Daoy (cell line): ENCODE measurements around the gene DTWD1. TPM values are rescaled to one million over a fixed set of nuclear protein-coding genes. Genes with fewer than 3 reads are reported as not detected.
"Not testable (repeated sequence)": the region's sequence is repeated elsewhere in the genome, so short reads cannot be mapped to it uniquely, and the experiment has no call there.

Source experiments
- DNase-seq: peaks from one replicate; pipeline ENCODE4 v3.0.0-alpha.2; 2015; ENCODE audit warnings: low read depth
- total RNA-seq: library from RNA; depleted of rRNA; stranded (reverse); fragments of >200 nt; shearing (Covaris generic); gene quantifications from 2 replicates; pipeline ENCODE4 v1.2.3, GENCODE V29; 2014; rRNA removed

DTWD1 gene, protein sequence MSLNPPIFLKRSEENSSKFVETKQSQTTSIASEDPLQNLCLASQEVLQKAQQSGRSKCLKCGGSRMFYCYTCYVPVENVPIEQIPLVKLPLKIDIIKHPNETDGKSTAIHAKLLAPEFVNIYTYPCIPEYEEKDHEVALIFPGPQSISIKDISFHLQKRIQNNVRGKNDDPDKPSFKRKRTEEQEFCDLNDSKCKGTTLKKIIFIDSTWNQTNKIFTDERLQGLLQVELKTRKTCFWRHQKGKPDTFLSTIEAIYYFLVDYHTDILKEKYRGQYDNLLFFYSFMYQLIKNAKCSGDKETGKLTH
- 18.0 and 31.9 TPM in 2 replicates for total RNA-seq

DNA sequence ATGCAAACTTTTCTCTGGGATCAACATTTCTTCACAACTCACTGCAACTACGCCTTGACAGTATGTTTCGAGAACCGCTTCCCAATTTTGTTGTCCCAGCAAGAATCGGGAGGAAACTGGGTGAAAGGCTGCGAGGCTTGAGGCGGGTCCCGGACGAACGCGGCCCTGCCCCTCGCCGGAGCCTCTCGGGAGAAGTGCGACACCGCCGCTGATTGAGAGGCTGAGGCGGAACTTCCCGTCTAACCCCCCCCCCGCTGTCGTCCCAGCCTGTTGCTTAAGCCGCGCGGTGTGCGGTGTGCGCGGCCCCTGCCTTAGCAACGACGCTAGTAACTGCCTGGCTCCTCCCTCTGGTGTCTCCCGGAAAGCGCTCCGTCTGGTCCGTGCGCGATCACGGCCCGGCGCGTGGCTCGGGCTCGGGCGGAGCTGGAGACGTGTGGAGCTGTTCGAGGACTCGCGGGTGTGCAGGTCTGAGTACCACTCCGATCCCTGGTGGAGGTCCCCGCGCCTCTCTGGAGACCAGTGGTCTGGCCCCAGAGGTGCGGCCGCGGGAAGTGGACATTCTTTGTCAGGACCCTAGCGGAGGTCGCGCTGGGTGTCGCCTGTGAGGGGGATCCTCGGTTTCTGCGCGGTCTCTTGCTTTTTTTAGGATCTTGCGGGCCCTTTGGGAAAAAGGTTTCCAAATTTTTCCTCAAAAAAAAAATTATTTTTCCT lies at the start of gene DTWD1, which contains the start of gene FAM227B:
Gene DTWD1 (plus strand): TSS at position 391 of the 711 bp plus-strand sequence. CDS start 4,120 bp downstream, outside the sequence.
Gene FAM227B (minus strand): TSS at position 161 of the 711 bp plus-strand sequence. CDS start 5,647 bp downstream, outside the sequence.
- peak; percentile 98 for DNase-seq

DNA sequence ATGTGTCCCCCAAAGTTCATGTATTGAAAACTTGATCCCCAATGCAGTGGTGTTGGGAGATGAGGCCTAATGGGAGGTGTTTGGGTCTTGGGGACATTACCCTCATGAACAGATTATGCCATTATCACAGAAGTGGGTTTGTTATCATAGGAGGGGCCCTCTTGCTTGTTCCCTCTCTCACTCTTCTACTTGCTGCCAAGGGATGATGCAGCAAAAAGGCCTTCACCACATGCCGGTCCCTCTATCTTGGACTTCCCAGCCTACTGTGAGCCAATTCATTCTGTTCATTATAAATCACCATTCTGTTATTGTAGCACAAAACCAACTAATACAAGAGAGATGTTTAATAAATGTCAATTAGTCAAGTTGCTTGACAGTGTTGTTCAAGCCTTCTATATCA lies 47.4 kb upstream of the DTWD1 start:
- no peak for DNase-seq

DNA sequence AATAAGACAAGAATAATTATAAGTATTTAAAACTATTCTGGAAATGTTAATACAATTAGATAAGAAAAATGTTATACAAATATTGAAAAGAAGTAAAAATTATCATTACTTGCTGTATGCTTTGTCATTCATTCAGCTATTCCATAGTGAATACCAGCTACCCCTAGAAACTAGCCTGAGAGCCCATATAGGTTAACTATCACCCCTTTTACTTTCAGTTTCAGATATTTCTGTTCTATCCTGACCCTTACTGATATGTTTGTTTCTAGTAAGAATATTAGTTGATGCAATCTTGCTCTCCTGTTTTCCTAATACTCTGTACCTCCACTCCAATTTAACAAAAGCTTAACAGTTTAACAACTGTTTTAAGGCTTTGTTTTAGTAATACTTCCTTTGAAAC lies 31.8 kb upstream of the DTWD1 start:
- DNase-seq: no peak

DNA sequence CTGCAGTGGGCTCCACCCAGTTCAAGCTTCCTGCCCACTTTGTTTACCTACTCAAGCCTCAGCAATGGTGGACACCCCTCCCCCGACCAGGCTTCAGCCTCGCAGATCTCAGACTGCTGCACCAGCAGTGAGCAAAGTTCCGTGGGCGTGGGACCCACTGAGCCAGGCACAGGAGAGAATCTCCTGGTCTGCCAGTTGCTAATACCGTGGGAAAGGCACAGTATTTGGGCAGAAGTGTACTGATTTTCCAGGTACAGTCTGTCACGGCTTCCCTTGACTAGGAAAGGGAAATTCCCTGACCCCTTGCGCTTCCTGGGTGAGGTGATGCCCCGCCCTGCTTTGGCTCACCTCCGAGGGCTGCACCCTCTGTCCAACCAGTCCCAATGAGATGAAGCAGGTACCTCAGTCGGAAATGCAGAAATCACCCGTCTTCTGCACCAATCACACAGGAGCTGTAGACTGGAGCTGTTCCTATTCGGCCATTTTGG lies 28.0 kb upstream of the DTWD1 start:
- not testable (repeated sequence) for DNase-seq

DNA sequence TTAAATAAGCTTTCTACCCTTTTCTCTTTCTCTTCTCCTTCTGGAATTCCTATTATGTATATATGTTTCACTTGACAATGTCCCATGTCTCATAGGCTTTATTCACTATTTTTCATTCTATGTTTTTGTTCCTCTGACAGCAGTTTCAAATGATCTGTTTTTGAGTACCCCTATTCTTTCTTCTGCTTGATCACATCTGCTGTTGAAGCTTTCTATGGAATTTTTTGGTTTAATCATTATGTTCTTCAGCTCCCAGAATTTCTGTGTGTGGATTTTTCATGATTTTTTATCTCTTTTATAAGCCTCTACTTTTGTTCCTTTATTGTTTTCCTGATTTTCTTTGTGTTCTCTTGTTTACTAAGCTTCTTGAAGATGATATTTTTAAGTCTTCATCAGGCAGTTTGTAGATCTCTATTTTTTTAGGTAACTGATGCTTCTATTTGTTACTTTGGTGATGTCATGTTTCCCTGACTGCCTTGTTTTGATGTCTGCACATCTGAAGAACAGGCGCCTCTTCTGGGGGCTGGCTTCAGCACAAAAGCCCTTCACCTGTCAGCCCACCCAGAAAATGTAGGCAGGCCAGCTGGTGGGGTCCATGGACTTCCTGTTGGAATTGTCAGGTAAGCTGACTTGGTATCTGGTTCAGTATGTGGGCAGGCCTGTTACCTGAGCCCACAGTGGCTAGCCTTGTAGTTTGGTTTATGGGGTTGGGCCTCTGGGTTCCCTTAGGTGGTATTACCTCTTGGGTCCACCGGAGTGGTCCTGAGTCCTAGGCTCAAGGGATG lies 16.0 kb upstream of the DTWD1 start:
- no peak for DNase-seq

DNA sequence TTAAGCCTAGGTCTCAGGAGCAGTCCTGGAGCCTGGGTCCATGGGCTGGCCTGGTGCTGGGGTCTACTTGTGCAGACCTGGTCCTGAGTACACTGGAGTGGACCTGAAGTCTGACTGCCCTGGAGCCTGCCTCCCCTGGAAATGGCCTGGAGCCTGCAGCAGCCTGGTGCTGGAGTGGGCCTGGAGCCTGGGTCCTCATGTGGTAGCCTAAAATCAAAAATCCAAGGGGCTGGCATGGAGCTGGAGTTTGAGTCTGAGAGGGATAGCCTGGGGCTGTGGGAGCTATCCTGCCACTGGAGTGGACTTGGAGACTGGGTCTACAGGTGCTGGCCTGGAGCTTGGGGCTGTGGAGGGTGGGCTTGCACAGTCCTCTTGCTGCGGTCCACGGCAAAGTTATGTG lies 15.3 kb upstream of the DTWD1 start:
- no peak for DNase-seq

DNA sequence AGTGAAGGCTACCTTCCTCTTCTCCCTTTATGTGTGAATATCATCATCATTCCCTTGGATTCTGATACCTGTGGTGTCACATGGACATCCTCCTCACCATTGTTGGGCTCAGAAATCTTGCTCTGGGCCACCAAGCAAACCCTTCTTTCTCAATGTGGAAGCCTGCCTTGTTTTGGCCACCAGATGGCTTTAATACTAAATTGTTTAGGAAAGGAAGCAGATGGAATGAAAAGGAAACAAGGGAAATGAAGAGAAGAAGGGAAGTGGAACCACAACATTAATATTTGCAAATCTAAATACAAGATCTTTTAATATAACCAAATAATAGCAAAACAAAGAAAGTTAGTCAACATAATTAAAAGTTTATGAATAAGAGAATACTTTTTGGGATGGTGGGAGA lies 14.3 kb upstream of the DTWD1 start:
- DNase-seq: no peak

DNA sequence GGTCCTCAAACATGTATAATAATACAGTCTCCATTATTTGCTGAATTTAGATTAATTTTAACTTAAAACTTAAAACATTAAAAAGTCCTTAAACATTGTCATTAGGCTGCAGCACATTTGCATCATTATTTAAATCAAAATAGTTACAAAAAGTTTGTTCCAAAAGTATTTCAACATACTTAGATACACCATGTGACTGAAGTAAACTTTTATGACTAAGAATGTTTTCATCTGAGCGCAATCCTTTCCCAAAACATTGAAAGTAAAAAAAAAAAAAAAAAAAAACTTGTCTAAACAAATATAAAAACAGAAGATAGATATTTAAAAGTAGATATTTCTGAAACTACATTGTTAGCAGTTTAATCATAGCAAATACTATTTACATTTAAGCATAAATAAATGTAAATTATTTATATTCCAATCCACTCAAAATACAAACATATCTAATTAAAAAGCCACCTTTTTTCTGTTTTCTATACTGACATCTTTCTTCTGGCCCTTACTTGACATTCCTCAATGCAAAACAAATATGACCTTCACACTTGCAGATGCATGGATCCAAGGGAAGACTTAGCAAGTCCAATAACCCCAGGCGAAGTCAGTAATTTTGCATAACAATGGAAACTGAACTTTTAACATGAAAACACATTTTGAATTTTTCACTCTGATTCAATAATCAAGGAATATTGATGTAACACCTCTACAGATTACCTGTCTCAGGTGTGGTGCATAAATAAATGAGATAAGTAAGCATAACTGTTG lies 10.5 kb upstream of the DTWD1 start:
- DNase-seq: no peak

DNA sequence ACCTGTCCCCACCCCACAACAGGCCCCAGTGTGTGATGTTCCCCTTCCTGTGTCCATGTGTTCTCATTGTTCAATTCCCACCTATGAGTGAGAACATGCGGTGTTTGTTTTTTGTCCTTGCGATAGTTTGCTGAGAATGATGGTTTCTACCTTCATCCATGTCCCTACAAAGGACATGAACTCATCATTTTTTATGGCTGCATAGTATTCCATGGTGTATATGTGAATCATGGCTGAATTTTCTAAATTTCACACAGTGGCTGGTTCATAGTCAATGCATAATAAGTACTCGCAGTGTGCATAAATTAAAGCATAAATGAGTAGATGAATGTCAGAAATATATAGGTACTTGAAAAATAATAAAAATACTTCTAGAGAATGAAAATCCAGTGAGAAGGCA lies 8.6 kb upstream of the DTWD1 start:
- DNase-seq: not testable (repeated sequence)

DNA sequence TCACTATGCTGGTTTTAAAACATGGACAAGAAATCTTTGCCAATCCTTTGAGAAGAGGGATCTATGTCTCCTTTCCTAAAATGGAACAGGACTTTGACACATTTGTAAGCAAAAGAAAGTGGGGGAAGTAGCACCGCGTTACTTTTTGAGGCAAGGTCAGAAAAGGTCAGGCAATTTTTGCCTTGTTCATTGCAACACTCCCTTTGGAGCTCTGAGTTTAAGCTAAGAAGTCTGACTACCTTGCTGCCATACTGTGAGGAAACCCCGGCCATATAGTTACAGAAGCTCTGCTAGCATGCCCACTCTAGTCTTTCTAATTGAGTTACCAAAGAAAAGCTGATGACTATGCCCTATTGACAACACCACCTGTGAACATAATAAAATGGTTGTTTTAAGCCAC lies 1.6 kb upstream of the DTWD1 start:
- no peak for DNase-seq

DNA sequence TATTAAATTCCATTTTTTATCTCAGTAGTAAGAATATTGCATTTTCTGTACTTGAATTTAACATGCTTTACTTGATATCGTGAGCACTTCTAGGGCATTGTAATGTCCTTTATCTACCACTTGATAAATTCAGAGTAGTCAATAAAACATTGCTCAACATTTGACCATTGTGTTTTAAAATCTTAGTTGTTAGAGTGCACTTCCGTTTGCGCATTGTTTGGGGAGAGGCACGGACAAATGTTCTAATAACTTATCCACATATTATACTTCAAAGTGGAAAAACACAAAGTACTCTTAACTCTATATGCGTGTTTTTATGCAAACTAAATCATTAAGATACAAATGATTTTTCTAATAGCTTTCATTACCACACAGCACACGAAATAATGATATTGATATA lies 649 bp upstream of the DTWD1 start:
- DNase-seq: no peak

DNA sequence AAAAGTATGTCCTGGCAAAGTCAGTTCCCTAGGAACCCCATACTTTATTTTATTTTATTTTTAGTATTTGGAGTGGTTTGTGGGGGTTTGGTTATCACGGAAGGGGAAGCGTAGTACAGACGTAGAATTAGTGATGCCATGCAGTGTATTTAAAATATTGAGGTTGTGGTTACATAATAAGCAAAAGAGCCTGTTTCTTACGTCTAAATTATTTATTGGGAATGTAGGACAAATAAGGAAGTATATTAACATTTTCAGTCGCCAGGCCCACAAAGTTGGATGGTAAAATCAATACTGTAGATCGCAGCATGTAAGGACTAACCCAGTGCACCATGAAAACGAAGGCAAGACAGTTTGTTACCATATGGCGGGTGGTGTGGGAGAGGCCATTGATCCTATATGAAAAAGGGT lies 558 bp downstream of the DTWD1 start:
- DNase-seq: no peak

DNA sequence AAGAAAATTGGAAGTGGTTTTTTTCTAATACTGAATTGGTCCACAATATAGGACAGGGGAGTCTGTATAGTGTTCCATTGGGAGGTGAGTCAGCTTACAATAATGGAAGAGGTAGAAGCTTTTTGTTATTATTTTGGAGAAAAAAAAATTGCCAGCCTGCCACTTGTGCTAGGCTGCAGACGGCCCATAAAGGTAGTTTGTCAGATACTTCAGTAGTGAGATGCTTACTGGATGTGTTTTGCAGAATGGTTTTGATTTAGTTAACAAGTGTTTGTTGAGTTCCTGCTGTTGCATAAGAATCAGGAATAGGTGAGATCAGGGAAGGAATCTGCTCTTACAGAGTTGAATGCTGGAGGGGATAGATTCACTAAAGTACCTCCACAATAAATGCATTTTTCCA lies 1.0 kb downstream of the DTWD1 start:
- DNase-seq: no peak

DNA sequence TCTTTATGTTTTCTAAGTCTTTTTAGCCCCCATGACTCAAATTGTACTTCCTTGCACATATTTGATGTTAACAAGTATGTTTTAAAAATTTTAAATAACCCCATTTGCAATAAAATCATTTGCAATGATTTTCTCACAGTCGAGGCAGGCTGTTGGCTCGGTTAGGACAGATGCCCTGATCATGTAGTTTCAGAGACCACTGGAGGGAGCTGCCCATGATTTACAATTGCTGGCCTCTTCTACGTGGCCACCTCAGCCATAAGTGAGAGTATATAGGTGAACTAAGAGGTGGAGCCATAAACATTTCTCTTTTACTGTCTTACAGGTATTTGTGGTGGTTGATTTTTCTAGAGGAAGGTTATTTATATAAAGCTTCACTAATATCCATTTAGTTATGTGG lies 1.7 kb downstream of the DTWD1 start:
- DNase-seq: no peak

DNA sequence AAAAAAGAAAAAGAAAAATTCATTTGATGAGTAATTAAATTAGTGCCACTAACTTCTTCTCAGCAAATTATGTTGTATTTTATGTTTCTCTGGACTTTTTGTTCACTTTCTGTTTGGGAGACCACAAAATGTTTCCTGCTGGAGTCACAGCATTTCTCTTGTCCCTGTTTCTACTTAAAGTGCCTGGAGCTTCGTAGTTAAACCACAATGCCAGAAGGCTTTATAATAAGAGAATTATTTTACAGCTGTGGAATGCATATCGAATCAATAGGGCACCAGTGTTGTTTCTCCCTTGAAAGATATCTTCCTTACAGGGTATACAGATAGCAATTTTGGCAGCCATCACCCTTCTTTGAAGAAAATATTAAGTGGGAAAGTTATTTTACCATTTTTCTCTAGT lies 3.2 kb downstream of the DTWD1 start:
- DNase-seq: peak; percentile 7

DNA sequence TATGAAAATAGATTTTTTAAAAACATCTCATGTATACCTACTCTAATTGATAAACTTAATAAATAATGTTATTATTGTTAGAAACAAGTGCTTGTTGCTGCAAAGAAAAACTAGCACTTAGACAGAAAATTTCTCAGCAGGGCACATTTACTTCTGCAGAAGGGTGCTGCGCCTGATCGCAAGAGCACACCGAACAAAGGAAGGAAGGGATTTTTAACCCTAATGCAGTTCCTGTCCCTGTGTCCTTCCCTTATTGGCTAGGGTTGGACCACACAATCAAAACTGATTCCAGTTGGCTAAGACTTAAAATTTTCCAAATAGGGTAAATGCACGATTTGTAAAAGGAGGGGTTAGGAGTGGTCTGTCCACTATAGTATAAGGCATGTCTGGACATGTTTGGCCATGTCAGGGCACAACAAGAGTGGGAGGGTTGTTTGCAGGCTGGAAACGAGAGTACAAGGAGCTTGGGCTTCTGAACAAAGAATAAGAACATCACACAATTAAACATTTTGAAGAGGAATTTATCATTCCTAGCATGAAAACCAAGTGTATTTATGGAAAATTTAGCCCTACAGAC lies 4.7 kb downstream of the DTWD1 start:
- no peak for DNase-seq

DNA sequence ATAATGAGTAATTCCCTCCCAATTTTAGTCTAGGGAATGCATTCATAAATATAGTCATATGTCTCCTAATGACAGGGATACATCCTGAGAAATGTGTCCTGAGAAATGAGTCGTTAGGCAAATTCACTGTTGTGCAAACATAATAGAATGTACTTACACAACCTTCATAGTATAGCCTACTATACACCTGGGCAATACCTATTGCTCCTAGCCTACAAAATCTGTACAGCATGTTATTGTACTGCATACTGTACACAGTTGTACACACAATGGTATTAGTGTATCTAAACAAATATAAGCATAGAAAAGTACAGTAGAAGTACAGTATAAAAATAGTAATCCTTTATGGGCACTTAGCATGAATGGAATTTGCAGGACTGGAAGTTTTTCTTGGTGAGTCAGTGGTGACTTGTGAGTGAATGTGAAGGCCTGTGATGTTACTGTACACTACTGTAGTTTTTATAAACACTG lies 6.6 kb downstream of the DTWD1 start:
- peak; percentile 64 for DNase-seq

DNA sequence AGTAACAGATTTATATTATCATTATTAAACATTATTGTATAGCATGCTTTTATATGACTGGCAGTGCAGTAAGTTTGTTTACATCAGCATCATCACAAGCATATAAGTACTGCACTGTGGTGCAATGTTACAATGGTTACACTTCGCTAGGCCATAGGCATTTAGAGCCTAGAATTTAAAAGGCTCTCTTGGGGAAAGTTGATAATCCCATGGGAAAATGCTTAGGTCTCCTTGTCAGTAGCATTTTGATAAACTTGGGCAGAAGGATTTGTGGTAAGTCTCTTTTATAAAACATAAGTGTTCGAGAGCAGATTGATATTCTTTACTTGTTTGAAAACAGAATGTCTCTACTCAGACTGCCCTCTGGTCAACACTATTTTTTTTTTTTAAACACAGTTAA lies 7.5 kb downstream of the DTWD1 start:
- DNase-seq: no peak

DNA sequence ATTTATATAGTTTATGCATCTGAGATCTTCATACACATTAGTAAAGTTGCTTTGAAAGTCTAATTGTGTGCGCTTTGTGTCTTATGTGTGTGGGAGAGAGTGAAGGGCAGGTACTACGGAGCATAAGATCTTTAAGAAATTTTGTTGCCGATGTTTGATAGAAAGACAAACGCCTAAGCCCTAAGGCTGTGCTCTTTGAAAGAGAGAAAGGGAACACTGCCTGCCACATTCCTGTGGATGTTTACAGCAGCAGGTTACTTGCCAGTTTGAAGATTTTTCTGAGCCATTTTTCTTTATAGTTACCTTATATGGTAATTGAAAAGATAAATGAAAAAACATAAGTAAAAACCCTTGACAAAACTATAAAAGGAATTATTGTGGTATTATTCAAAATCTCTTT lies 17.0 kb downstream of the DTWD1 start:
- DNase-seq: no peak

DNA sequence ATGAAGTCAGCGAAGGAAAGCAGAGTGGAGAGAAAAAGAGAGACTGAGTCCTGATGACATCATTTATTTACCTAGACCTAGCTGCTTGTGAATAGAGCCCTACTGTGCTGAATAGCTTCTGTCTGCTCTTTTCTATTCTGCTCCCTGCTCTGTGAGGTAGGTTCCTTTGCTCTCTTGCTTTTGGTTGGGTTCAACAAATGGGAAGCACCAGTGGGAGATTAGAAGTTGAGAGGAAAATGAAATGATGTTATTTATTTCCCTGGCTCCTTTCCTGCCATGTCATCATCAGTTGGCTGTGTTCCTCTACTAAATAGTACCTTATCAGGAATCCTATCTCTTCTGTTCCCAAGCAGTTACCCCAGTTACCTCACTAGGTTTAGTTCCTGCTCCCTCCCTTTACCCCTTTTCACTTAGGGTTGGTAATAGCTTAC lies 23.5 kb downstream of the DTWD1 start:
- DNase-seq: no peak

DNA sequence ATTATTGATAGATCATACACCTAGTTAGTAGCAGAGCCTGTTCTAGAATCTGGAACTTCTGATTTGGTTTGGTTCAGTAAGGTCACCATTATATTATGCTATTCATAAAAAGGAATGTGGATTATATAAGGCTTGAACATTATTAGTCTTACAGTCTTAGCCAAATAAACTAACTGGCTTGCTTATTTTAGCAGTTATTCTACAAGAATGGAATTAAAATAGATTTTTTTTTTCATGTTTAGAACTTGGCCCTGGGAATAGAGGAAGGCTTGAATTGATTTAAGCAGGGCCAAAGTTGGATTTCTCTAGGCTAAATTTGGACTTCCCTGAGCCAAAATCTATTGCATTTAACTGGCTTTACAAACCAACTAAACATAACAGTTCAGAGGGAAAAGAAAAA lies 24.4 kb downstream of the DTWD1 start:
- no peak for DNase-seq
